Neural progenitor cell (in vitro differentiated cells): ENCODE results near the gene VOPP1.
"Not testable (repeated sequence)": the region's sequence is repeated elsewhere in the genome, so short reads cannot be mapped to it uniquely, and the experiment has no call there.

Experiments
- CTCF ChIP-seq: fragments of 200-600 bp; sonication (generic); IDR thresholded peaks from 2 replicates; pipeline ENCODE4 v1.5.1; 2017; ENCODE audit warnings: antibody characterized with exemption, mild to moderate bottlenecking
- EZH2 ChIP-seq: fragments of 200-600 bp; sonication (generic); IDR thresholded peaks from 2 replicates; pipeline ENCODE4 v1.6.1; 2017; ENCODE audit warnings: antibody characterized with exemption, mild to moderate bottlenecking, moderate library complexity
- EZH2phosphoT487 ChIP-seq: fragments of 200-600 bp; sonication (generic); IDR thresholded peaks from 2 replicates; pipeline ENCODE4 v1.6.1; 2017; ENCODE audit warnings: antibody characterized with exemption

- TF ChIP-seq CTCF, EZH2, EZH2phosphoT487: not testable (repeated sequence)
These were observed 42.2 kb upstream of the VOPP1 start for GRCh38 chr7:55614365-55615064.
